Nephron (organoid): ENCODE results near the gene OR52N5.

Experiments used
- H3K27ac Mint-ChIP-seq, 3 experiments: 2 replicates each; pipeline ENCODE4 v1.8.0; 2020; ENCODE audit warnings: mixed read lengths in 3 of 3, mild to moderate bottlenecking in 2 of 3, moderate library complexity in 1 of 3
- H3K27me3 Mint-ChIP-seq: 2 replicates; pipeline ENCODE4 v1.8.0; 2021; ENCODE audit warnings: low read depth, mild to moderate bottlenecking, moderate library complexity, mixed read lengths
- H3K36me3 Mint-ChIP-seq: 2 replicates; pipeline ENCODE4 v1.8.0; 2020; ENCODE audit warnings: low read depth, mixed read lengths
- H3K4me1 Mint-ChIP-seq: 2 replicates; pipeline ENCODE4 v1.8.0; 2020; ENCODE audit warnings: mixed read lengths
- H3K4me3 Mint-ChIP-seq, 3 experiments: 2 replicates each; pipeline ENCODE4 v1.8.0; 2020; ENCODE audit warnings: mild to moderate bottlenecking in 3 of 3, mixed read lengths in 3 of 3, moderate library complexity in 2 of 3
- H3K9me3 Mint-ChIP-seq: 2 replicates; pipeline ENCODE4 v1.8.0; 2020; ENCODE audit warnings: mixed read lengths
- CTCF ChIP-seq, 3 experiments: fragments of 200-600 bp; sonication (generic); IDR thresholded peaks; one replicate each; pipeline ENCODE4 v1.5.0; 2021; ENCODE audit warnings: antibody characterized with exemption in 3 of 3; ENCODE audit not compliant: unreplicated experiment in 3 of 3

OR52N5 gene

GRCh38 chr11:5809122-5809519, 26.0 kb upstream of the OR52N5 start:
- peaks cover 16% of the 10 kb centered on the region for H3K27me3 Mint-ChIP-seq
- peaks cover 5% of the 10 kb centered on the region for H3K4me1 Mint-ChIP-seq
- H3K27ac Mint-ChIP-seq, result no peak overlapping the region
- H3K36me3 Mint-ChIP-seq, result no peaks in the 10 kb centered on the region
- H3K9me3 Mint-ChIP-seq, result no peaks in the 10 kb centered on the region
- peak overlapping the region; percentile 82 to 87 (median 84) for H3K4me3 Mint-ChIP-seq
- no peak for TF ChIP-seq CTCF (IDR thresholded peaks at IDR 0.05; ENCODE audit: unreplicated experiment in 3 of 3)

GRCh38 chr11:5808500-5809121, 25.5 kb upstream of the OR52N5 start, which contains the start of gene OR52N2:
Gene OR52N2, plus strand, starts transcription at chr11:5808924. Its CDS starts 11,412 bp downstream, at chr11:5820336.
- Mint-ChIP-seq H3K9me3 (no peaks in the 10 kb centered on the region), H3K27me3 (peaks cover 16% of the 10 kb centered on the region), H3K27ac (no peak within 1 kb of the TSS), H3K36me3 (no peaks in the 10 kb centered on the region), H3K4me3 (peak within 1 kb of the TSS; percentile 82 to 87 (median 84)), H3K4me1 (peaks cover 5% of the 10 kb centered on the region)
- TF ChIP-seq CTCF (IDR thresholded peaks at IDR 0.05; ENCODE audit: unreplicated experiment in 3 of 3), result peak; percentile 79 to 88 (median 85)

GRCh38 chr11:5807580-5807979, 24.4 kb upstream of the OR52N5 start:
- Mint-ChIP-seq H3K27ac (no peak overlapping the region), H3K4me3 (peak overlapping the region in 1 of 3 experiments; percentile 9), H3K4me1 (peaks cover 5% of the 10 kb centered on the region), H3K27me3 (peaks cover 18% of the 10 kb centered on the region), H3K36me3 (no peaks in the 10 kb centered on the region), H3K9me3 (no peaks in the 10 kb centered on the region)
- TF ChIP-seq CTCF (IDR thresholded peaks at IDR 0.05; ENCODE audit: unreplicated experiment in 3 of 3), result no peak

- no peak overlapping the region for H3K27ac Mint-ChIP-seq
- no peak overlapping the region for H3K4me3 Mint-ChIP-seq
- no peaks in the 10 kb centered on the region for H3K36me3 Mint-ChIP-seq
- no peak for TF ChIP-seq CTCF (IDR thresholded peaks at IDR 0.05; ENCODE audit: unreplicated experiment in 3 of 3)
- no peaks in the 10 kb centered on the region for H3K9me3 Mint-ChIP-seq
- peaks cover 2% of the 10 kb centered on the region for H3K4me1 Mint-ChIP-seq
- H3K27me3 Mint-ChIP-seq, result peaks cover 13% of the 10 kb centered on the region
Observed at GRCh38 chr11:5803982-5804381, 20.8 kb upstream of the OR52N5 start.

GRCh38 chr11:5796541-5796940, 13.4 kb upstream of the OR52N5 start:
- Mint-ChIP-seq H3K27me3 (no peaks in the 10 kb centered on the region), H3K27ac (no peak overlapping the region), H3K36me3 (no peaks in the 10 kb centered on the region), H3K9me3 (no peaks in the 10 kb centered on the region), H3K4me1 (no peaks in the 10 kb centered on the region), H3K4me3 (no peak overlapping the region)
- TF ChIP-seq CTCF (IDR thresholded peaks at IDR 0.05; ENCODE audit: unreplicated experiment in 3 of 3), result no peak

GRCh38 chr11:5791165-5791564, 8.0 kb upstream of the OR52N5 start, which contains the start of gene OR52N1:
Gene OR52N1, minus strand, starts transcription at chr11:5791265. Its CDS starts 2,449 bp downstream, at chr11:5788816.
- Mint-ChIP-seq H3K36me3 (no peaks in the 10 kb centered on the region), H3K4me1 (no peaks in the 10 kb centered on the region), H3K27ac (no peak within 1 kb of the TSS), H3K9me3 (no peaks in the 10 kb centered on the region), H3K4me3 (no peak within 1 kb of the TSS), H3K27me3 (no peaks in the 10 kb centered on the region)
- no peak for TF ChIP-seq CTCF (IDR thresholded peaks at IDR 0.05; ENCODE audit: unreplicated experiment in 3 of 3)
